Measurements from ENCODE around the gene NUDT16L1.
"Not testable (repeated sequence)": the region's sequence is repeated elsewhere in the genome, so short reads cannot be mapped to it uniquely, and the experiment has no call there.

The NUDT16L1 gene

GRCh38 chr16:4718466-4718865, 25.1 kb downstream of the NUDT16L1 start:
- DNase-seq (ENCODE audit: low read depth in 2 of 2) = no peak

DNA sequence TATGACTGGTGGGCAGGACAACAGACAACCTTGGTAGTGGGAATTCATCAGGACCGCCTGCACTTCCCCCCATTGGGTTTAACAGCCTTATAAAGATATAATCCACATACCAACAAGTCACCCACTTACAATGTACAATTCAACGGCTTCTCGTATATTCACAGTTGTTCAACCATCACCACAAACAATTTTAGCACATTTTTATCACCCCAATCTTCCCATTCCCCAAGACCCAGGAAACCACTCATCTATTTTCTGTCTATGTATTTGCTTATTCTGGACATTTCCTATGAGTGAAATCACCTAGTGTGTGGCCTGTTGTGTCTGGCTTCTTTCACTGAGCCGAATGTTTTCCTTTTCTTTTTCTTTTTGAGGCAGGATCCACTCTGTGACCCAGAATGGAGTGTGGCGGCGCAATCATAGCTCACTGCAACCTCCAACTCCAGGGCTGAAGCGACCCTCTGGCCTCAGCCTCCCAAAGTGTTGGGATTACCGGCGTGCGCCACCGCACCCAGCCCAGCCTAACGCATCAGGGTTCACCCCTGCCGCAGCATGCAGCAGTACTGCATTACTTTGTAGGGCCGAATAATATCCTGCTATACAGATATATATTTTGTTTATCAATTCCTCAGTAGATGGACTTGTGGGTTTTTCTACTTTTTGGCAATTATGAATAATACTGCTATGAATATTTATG, 29.9 kb downstream of the NUDT16L1 start:
- no peak for DNase-seq (ENCODE audit: low read depth in 2 of 2)

DNA sequence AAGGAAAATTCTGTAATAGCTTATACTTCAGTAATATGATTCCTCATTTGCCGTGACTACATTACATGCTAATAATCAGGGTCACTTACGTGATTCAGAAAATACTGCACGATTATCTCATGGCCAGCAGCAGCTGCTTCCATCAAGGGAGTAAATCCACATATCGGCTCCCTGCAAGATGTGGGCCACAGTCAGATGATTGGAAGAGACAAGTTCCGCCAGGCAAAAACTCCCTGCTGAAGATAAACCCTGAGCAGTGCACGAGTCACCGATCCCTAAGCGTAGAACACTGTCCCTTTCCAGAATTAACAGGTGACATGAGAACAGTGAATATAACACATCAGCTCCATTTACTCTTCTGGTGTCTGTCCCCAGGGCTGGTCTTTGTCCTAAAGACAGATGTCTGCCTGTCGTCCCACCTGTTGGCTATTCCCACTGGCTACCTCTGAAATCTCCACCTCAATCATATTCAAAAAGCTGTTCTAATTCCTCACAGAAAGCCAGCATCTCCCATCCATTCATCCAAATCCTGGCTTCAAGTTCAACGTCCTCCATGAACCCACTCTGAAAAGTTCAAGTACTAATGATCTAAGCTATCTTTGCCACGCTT, 31.4 kb downstream of the NUDT16L1 start:
- no peak for DNase-seq (ENCODE audit: low read depth in 2 of 2)

GRCh38 chr16:4726616-4727015, 33.3 kb downstream of the NUDT16L1 start:
- no peak for DNase-seq (ENCODE audit: low read depth in 2 of 2)

- DNase-seq (ENCODE audit: low read depth in 2 of 2) = no peak
Measured at GRCh38 chr16:4728676-4729075, 35.3 kb downstream of the NUDT16L1 start.

- DNase-seq (ENCODE audit: low read depth in 2 of 2) = no peak
Measured at GRCh38 chr16:4729876-4730275, 36.5 kb downstream of the NUDT16L1 start.

- no peak for DNase-seq (ENCODE audit: low read depth in 2 of 2)
Measured at GRCh38 chr16:4733211-4733742, 39.9 kb downstream of the NUDT16L1 start.

- no peak for DNase-seq (ENCODE audit: low read depth in 2 of 2)
Measured at GRCh38 chr16:4733747-4734062, 40.3 kb downstream of the NUDT16L1 start.

DNA sequence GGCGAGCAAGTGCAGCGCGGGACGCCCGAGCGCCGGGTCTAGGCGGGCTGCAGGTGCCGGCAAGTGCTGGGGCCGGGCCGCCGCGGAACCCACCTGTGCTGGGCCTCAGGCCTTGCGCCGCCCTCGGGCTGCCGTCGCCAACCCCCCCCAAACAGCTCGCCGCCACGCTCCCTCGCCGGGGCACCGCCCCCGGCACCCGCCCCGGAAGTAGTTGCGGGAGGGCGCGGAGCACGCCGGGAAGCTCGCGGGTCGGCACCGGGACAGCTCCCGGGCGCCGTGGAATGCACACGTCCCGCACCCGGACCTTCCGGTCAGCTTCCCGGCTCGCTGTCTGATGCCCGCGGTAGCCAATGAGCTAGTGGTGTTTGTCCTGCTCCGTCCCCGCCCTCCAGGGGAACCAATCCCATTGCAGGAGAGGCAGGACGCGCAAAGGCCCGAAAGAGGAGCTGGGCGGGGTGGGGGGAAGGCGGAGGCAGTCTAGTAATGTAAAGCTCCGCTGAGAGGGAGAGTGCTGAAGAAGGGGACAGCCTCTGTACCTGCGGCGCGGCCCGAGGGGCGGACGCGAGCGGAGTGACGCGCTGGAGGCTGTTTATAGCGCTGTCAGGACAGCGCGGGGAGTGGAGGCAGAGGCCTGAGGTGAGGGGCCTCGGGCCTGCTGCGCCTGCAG, 40.8 kb downstream of the NUDT16L1 start, which contains the start of the genes ANKS3 and DNAAF8:
TSS of gene ANKS3 (minus strand) at position 209 of the 667 bp plus-strand sequence. CDS start 4,122 bp downstream, outside the sequence.
TSS of gene DNAAF8 (plus strand) at position 475 of the 667 bp plus-strand sequence. CDS start 1,978 bp downstream, outside the sequence.
- peak; percentile 58 to 72 for DNase-seq (ENCODE audit: low read depth in 2 of 2)

DNA sequence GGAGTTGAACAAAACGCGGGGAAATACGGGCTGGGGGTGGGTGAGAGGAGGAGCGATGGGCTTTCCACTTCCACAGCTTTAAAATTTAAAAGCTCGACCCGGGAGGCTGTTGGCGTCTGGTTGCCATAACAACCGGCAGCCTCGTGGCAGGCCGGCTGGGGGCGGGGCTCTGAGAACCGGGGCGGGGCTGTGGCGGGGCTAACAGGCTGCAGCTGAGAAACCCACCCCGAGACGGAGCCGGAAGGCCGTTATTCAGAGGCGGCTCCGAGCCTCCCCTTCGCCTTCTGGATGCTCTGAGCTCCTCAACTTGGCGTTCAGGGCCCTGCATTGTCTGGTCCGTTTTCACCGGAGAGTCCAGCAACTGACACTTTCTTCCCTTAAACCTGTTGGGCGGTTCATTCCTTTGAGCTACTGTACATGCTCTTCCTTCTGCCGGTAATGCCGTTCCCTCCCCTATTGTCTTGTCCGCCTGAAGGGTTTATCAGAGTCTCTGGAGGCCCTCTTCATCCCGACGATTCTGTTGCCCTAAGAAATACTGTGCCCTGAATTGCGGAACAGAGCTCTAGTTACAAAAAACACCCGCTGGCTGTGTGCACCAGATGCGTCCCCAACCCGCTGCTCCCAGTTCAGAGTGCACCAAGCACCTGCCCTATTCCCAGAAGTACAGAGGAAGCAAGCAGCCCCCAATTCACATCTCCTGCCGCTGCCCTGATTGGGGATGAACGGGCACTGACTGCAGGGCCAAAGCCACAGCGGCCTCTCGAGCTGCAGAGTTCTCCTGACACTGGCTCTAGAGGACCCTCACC, 41.6 kb downstream of the NUDT16L1 start:
- DNase-seq (ENCODE audit: low read depth in 2 of 2) = peak; percentile 82 to 93

- DNase-seq (ENCODE audit: low read depth in 2 of 2) = no peak
Measured at GRCh38 chr16:4736546-4736945, 43.2 kb downstream of the NUDT16L1 start.

- no peak for DNase-seq (ENCODE audit: low read depth in 2 of 2)
Measured at GRCh38 chr16:4737545-4737944, 44.2 kb downstream of the NUDT16L1 start.

DNA sequence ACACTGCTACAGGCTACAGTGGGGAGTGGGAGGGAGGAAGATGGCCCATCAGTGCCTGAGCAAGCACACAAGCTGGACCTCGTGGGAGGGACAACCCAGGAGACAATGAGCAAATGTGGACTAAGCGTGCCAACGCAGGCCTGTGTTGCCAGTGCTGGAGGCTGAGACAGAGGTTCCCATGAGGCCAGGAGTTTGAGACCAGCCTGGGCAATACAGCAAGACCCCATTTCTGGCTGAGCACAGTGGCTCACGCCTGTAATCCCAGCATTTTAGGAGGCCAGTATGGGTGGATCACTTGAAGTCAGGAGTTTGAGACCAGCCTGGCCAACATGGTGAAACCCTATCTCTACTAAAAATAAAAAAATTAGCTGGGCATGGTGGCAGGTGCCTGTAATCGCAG, 45.0 kb downstream of the NUDT16L1 start:
- not testable (repeated sequence) for DNase-seq (ENCODE audit: low read depth in 2 of 2)

- DNase-seq (ENCODE audit: low read depth in 2 of 2) = no peak
Measured at GRCh38 chr16:4743226-4743878, 50.0 kb downstream of the NUDT16L1 start.

DNA sequence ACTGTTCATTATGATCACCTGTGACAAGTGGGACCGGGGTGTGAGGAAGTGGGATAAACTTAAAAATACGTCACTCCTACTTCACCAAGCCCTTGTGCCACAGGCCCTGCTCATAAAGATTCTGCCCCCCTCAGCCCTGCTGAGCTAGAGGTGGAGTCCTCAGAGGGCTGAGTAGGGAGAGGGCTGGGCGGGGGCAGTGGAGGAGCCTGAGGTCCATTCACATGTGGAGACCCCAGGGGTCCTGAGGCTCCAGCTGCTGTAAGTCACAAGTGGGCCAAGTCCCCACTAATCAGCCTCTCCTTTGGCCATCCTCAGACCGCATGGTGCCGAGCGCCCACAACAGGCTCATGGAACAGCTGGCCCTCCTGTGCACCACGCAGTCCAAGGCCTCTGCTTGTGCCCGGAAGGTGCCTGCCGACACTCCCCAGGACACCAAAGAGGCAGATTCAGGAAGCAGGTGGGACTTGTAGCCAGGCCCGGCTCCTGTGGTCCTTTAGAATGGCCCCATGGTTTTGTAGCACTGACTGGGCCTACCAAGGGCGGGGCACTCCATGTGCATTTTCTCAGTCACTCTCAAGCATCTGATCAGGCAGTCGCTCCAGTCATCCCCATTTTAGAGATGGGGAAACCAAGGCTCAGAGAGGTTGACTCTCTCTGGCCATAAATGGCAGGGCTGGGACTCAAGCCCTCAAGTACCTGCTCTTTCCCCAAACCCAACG, 51.4 kb downstream of the NUDT16L1 start:
- DNase-seq (ENCODE audit: low read depth in 2 of 2) = no peak

DNA sequence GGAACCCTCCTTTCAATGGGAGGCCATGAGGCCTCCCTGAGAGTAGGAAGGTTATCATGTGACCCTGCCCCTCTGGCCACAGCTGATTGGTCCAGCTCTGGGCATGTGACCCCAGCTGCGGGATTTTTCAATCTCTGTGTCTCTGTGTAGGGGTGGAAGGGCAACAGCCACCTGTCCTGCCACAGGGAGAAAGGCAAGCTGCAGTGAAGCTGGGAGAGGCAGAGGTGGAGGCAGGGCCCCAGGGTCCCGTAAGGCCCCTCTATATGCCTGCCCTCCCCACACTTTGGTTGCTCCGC, 51.9 kb downstream of the NUDT16L1 start:
- no peak for DNase-seq (ENCODE audit: low read depth in 2 of 2)

All from stimulated activated CD4-positive, alpha-beta T cell treated with anti-CD3 and anti-CD28 coated beads, Interleukin-15, amount 100 ng/mL, for 48 hours (primary cell).